OCI-LY1 (cell line): ENCODE measurements around the gene DNMBP.

Experiments
- H2AFZ ChIP-seq: fragments of 200-600 bp; sonication (generic), shearing (Covaris generic); 2 replicates; pipeline ENCODE4 v1.6.0; 2014; ENCODE audit warnings: antibody characterized with exemption, mild to moderate bottlenecking, low read length
- H3F3A ChIP-seq: fragments of 200-600 bp; sonication (generic), shearing (Covaris generic); 2 replicates; pipeline ENCODE4 v1.6.0; 2014; ENCODE audit warnings: mild to moderate bottlenecking, antibody characterized with exemption, low read length, moderate library complexity; ENCODE audit not compliant: insufficient read depth
- H3K27ac ChIP-seq: fragments of 200-600 bp; sonication (generic); 2 replicates; pipeline ENCODE4 v1.5.1; 2014; ENCODE audit warnings: low read length, mixed run types, mild to moderate bottlenecking, low read depth; ENCODE audit not compliant: poor library complexity, severe bottlenecking
- H3K27me3 ChIP-seq: fragments of 200-600 bp; sonication (generic); 2 replicates; pipeline ENCODE4 v1.6.0; 2014; ENCODE audit warnings: antibody characterized with exemption, mild to moderate bottlenecking, low read length, moderate library complexity; ENCODE audit not compliant: insufficient read depth
- H3K36me3 ChIP-seq: fragments of 200-600 bp; sonication (generic); 2 replicates; pipeline ENCODE4 v1.6.1; 2014; ENCODE audit warnings: mild to moderate bottlenecking, antibody characterized with exemption, low read length, moderate library complexity, mixed read lengths; ENCODE audit not compliant: insufficient read depth
- H3K4me1 ChIP-seq: fragments of 200-600 bp; sonication (generic); 2 replicates; pipeline ENCODE4 v1.5.1; 2014; ENCODE audit warnings: mild to moderate bottlenecking, low read length, moderate library complexity; ENCODE audit not compliant: insufficient read depth, severe bottlenecking
- H3K4me2 ChIP-seq: fragments of 200-600 bp; sonication (generic), shearing (Covaris generic); 2 replicates; pipeline ENCODE4 v1.6.1; 2014; ENCODE audit warnings: low read length
- H3K4me3 ChIP-seq: fragments of 200-600 bp; sonication (generic); 2 replicates; pipeline ENCODE4 v1.5.1; 2014; ENCODE audit warnings: low read length, low read depth, mild to moderate bottlenecking, mixed read lengths; ENCODE audit not compliant: poor library complexity, severe bottlenecking
- H3K79me2 ChIP-seq: fragments of 200-600 bp; shearing (Covaris generic); 2 replicates; pipeline ENCODE4 v1.6.1; 2016; ENCODE audit warnings: mixed run types, low read length, mixed read lengths; ENCODE audit not compliant: insufficient read depth
- H3K9ac ChIP-seq: fragments of 200-600 bp; sonication (generic), shearing (Covaris generic); 2 replicates; pipeline ENCODE4 v1.6.1; 2014; ENCODE audit warnings: mild to moderate bottlenecking, low read length, mixed read lengths
- H3K9me2 ChIP-seq: fragments of 200-600 bp; sonication (generic), shearing (Covaris generic); 2 replicates; pipeline ENCODE4 v1.6.1; 2014; ENCODE audit warnings: low read depth, mild to moderate bottlenecking, low read length, mixed read lengths
- H3K9me3 ChIP-seq: fragments of 200-600 bp; shearing (Covaris generic); 2 replicates; pipeline ENCODE4 v1.6.1; 2014; ENCODE audit warnings: low read length, mixed read lengths
- H4K20me1 ChIP-seq: fragments of 200-600 bp; sonication (generic), shearing (Covaris generic); 2 replicates; pipeline ENCODE4 v1.6.0; 2016; ENCODE audit warnings: mild to moderate bottlenecking, low read length; ENCODE audit not compliant: insufficient read depth
- EZH2 ChIP-seq: fragments of 200-600 bp; sonication (generic), shearing (Covaris generic); IDR thresholded peaks from 2 replicates; pipeline ENCODE4 v1.8.0; 2017; ENCODE audit warnings: borderline replicate concordance, mixed run types, mild to moderate bottlenecking, antibody characterized with exemption, low read length, moderate library complexity, mixed read lengths
- TF ChIP-seq, protein P1 (sequence below): fragments of 200-600 bp; sonication (generic), shearing (Covaris generic); IDR thresholded peaks from 2 replicates; pipeline ENCODE4 v1.5.1; 2017; ENCODE audit warnings: mild to moderate bottlenecking, antibody characterized with exemption, low read length, moderate library complexity, mixed read lengths

The DNMBP gene

DNA sequence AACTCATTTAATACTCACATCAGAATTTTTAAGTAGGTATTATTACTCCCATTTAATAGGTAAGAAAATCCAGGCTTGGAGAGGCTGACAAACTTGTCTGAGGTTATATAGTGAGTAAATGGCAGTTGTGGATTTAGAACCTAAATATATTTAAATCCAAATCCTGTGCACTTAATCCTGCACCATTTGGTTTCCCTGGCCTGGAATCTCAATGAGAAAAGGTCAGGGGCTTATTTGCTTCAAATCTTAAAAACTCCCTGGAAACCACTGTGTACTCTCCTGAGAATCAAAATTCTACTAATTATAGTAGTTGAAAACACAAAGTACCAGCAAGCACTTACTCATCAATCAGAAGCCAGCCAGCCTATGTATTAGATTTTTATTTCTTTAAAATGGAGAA lies 97.7 kb downstream of the DNMBP start:
- Histone ChIP-seq H3K79me2 (no peaks in the 10 kb centered on the region), H3K9ac (no peak overlapping the region), H3K4me3 (no peak overlapping the region)

DNA sequence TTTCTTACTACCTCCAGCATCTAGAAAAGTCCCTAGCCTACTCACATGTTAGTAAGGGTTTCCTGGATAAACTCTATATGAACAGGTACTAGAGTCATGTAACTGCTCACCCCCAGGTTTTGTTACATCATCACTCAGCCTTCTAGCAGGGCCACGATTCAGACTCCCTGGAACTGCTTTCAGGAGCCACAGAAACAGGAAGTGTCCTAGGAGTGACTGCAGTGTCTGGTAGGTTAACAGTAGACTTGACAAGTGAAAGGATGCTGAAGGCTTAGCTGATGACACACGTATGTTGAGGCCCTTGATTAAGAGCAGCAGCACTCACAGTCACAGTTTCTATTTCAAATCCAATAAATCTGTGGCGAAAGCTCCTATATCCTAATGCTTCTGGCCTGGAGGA lies 101.2 kb downstream of the DNMBP start:
- no peaks in the 10 kb centered on the region for H3F3A ChIP-seq
- H3K4me1 ChIP-seq = no peaks in the 10 kb centered on the region
- H3K9me2 ChIP-seq = no peaks in the 10 kb centered on the region
- H3K27me3 ChIP-seq = no peaks in the 10 kb centered on the region
- H2AFZ ChIP-seq = no peak overlapping the region
- no peak overlapping the region for H3K9ac ChIP-seq
- no peak overlapping the region for H3K4me3 ChIP-seq
- TF ChIP-seq EZH2 = no peak
- TF ChIP-seq, protein P1, sequence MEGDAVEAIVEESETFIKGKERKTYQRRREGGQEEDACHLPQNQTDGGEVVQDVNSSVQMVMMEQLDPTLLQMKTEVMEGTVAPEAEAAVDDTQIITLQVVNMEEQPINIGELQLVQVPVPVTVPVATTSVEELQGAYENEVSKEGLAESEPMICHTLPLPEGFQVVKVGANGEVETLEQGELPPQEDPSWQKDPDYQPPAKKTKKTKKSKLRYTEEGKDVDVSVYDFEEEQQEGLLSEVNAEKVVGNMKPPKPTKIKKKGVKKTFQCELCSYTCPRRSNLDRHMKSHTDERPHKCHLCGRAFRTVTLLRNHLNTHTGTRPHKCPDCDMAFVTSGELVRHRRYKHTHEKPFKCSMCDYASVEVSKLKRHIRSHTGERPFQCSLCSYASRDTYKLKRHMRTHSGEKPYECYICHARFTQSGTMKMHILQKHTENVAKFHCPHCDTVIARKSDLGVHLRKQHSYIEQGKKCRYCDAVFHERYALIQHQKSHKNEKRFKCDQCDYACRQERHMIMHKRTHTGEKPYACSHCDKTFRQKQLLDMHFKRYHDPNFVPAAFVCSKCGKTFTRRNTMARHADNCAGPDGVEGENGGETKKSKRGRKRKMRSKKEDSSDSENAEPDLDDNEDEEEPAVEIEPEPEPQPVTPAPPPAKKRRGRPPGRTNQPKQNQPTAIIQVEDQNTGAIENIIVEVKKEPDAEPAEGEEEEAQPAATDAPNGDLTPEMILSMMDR = no peak
- no peak overlapping the region for H3K4me2 ChIP-seq
- no peaks in the 10 kb centered on the region for H3K9me3 ChIP-seq
- H3K79me2 ChIP-seq = no peaks in the 10 kb centered on the region
- H3K36me3 ChIP-seq = peaks cover 49% of the 10 kb centered on the region
- H4K20me1 ChIP-seq = no peaks in the 10 kb centered on the region
- no peak overlapping the region for H3K27ac ChIP-seq

More for the DNA sequence above, 97.7 kb downstream of the DNMBP start:
- Histone ChIP-seq H4K20me1 (no peaks in the 10 kb centered on the region), H3K27me3 (no peaks in the 10 kb centered on the region), H3K9me2 (no peaks in the 10 kb centered on the region), H2AFZ (no peak overlapping the region), H3K36me3 (peaks cover 26% of the 10 kb centered on the region), H3K4me2 (no peak overlapping the region), H3K9me3 (no peaks in the 10 kb centered on the region), H3K27ac (no peak overlapping the region), H3K4me1 (no peaks in the 10 kb centered on the region), H3F3A (no peaks in the 10 kb centered on the region)
- TF ChIP-seq, protein P1 = no peak
- TF ChIP-seq EZH2 = no peak

DNA sequence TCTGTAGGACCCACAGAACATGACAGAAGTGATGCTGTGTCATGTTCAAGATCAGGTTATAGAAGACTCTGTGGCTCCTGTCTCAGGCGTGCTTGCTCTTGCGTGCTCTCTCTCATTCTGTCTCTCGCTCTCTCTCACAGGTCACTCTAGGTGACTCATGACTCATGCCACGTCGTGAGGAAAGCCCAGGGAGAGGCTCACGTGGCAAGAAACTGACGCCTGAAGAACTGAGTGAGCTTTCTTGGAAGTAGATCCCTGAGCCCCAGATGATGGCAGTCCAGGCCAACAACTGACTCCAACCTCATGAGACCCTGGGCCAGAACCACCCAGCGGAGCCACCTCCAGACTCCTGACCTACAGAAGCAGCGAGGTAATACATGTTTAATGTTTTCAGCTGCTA lies 103.3 kb downstream of the DNMBP start:
- Histone ChIP-seq H3F3A (no peaks in the 10 kb centered on the region), H3K4me2 (no peak overlapping the region), H3K4me3 (no peak overlapping the region), H2AFZ (no peak overlapping the region), H3K9me3 (no peaks in the 10 kb centered on the region), H3K9ac (no peak overlapping the region), H3K27me3 (no peaks in the 10 kb centered on the region), H3K9me2 (no peaks in the 10 kb centered on the region), H4K20me1 (no peaks in the 10 kb centered on the region), H3K27ac (no peak overlapping the region), H3K4me1 (no peaks in the 10 kb centered on the region), H3K79me2 (no peaks in the 10 kb centered on the region), H3K36me3 (peaks cover 56% of the 10 kb centered on the region)
- TF ChIP-seq, protein P1 = no peak
- TF ChIP-seq EZH2 = no peak
